NCI-H446 (cell line): ENCODE measurements around the gene N4BP2L2.

ENCODE experiments used
- DNase-seq, 2 experiments: peaks; one replicate each; lab custom pipeline; 2025; lab: John Stamatoyannopoulos, UW

N4BP2L2 gene

GRCh38 chr13:32530841-32531253, 7.7 kb downstream of the N4BP2L2 start:
- DNase-seq: no peak

- DNase-seq: no peak
Measured at GRCh38 chr13:32528358-32528757, 10.2 kb downstream of the N4BP2L2 start.

- no peak for DNase-seq
Measured at GRCh38 chr13:32527151-32527550, 11.4 kb downstream of the N4BP2L2 start.

GRCh38 chr13:32525766-32526165, 12.8 kb downstream of the N4BP2L2 start:
- DNase-seq: no peak

GRCh38 chr13:32515246-32515645, 23.3 kb downstream of the N4BP2L2 start:
- no peak for DNase-seq

GRCh38 chr13:32511482-32511881, 27.1 kb downstream of the N4BP2L2 start:
- no peak for DNase-seq

- DNase-seq: no peak
Measured at GRCh38 chr13:32504876-32505275, 33.7 kb downstream of the N4BP2L2 start.

GRCh38 chr13:32504263-32504662, 34.3 kb downstream of the N4BP2L2 start:
- no peak for DNase-seq

GRCh38 chr13:32503727-32504126, 34.9 kb downstream of the N4BP2L2 start:
- DNase-seq: no peak

GRCh38 chr13:32501064-32501463, 37.5 kb downstream of the N4BP2L2 start:
- DNase-seq: no peak

GRCh38 chr13:32499538-32500210, 38.9 kb downstream of the N4BP2L2 start:
- DNase-seq: no peak

- DNase-seq: no peak
Measured at GRCh38 chr13:32497589-32497988, 41.0 kb downstream of the N4BP2L2 start.

- DNase-seq: no peak
Measured at GRCh38 chr13:32496599-32497160, 41.9 kb downstream of the N4BP2L2 start.

GRCh38 chr13:32495841-32496240, 42.8 kb downstream of the N4BP2L2 start:
- no peak for DNase-seq

GRCh38 chr13:32495429-32495828, 43.2 kb downstream of the N4BP2L2 start:
- DNase-seq: no peak

- no peak for DNase-seq
Measured at GRCh38 chr13:32491028-32491427, 47.6 kb downstream of the N4BP2L2 start.

- DNase-seq: no peak
Measured at GRCh38 chr13:32476892-32477291, 61.7 kb downstream of the N4BP2L2 start.

- DNase-seq: no peak
Measured at GRCh38 chr13:32476021-32476731, 62.4 kb downstream of the N4BP2L2 start.

GRCh38 chr13:32474999-32475792, 63.4 kb downstream of the N4BP2L2 start:
- DNase-seq: no peak

- DNase-seq: no peak
Measured at GRCh38 chr13:32473650-32474049, 64.9 kb downstream of the N4BP2L2 start.

- DNase-seq: no peak
Measured at GRCh38 chr13:32472194-32472621, 66.4 kb downstream of the N4BP2L2 start.

GRCh38 chr13:32471187-32471922, 67.2 kb downstream of the N4BP2L2 start:
- DNase-seq: no peak
